HG03469 (cell line): Measurements from ENCODE around the gene MYLK.

ENCODE experiments used
- ATAC-seq: cut with Tn5 transposase; IDR thresholded peaks from one replicate; pipeline ENCODE4 v1.9.1; 2021; ENCODE audit warnings: mild to moderate bottlenecking, moderate library complexity, moderate number of reproducible peaks; ENCODE audit not compliant: unreplicated experiment

MYLK gene

GRCh38 chr3:123653221-123653682 is 230.9 kb downstream of the MYLK start:
- ATAC-seq: no peak

GRCh38 chr3:123652342-123652984 is 231.7 kb downstream of the MYLK start:
- no peak for ATAC-seq

DNA sequence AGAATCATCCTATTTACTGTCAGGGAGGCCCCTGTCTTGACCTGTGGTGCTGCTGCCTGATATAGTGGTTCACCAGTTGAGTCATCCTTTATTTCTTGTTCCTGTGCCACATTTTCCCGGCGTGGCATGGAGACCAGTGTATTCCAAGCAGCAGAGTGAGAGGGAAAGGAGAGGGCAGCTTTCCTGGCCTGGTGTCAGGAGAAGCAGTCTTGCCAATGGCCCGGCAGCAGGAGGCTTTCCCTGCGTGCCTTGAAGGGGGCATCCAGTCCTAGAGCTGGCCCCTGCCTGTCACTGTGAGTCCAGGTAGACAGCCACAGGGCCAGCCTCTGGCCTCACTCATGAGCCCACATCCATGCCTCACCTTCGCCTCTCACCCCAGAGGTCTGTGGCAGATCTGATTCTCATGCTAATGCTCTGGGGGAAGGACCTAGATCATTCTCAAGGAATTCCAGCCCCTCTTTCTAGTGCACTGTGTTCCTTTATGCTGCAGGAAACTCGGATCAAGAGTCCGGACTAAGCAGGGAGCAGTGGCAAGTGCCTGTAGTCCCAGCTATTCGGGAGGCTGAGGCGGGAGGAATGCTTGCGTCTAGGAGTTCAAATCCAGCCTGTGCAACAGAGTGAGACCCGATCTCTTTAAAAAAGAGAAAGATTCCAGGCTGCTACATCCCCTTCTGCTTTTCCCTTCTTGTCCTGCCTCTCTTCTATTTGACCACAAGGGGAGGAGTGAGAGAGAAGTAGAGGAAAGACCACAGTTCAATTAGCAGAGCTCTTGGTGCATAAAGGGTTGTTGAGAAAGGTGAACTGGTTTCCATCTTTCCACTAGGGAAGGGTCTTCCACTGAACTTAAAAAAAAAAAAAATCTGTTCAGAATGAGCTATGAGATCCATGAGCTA is 232.4 kb downstream of the MYLK start:
- ATAC-seq: no peak

- ATAC-seq: no peak
These were observed 234.0 kb downstream of the MYLK start for GRCh38 chr3:123650101-123650500.

- ATAC-seq: no peak
These were observed 235.3 kb downstream of the MYLK start for GRCh38 chr3:123648696-123649405.

DNA sequence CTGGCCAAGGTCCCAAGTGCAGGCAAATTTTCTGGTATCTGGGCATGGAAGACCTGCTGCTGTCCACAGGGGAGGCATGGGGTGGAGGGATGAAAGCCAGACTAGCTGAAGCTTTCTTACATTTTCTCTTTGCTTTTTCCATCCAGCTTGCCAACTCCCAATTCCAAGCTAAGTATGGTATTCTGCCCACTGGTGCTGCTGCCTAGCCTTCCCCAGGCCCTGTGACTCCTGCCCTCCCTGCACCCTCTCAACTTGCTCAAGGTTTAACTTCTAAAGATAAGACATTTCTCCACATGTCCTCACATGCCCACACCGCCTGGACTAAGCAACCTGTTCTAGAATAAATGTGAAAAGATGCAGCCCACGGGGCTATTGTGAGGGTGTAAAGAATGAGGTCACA is 239.8 kb downstream of the MYLK start:
- no peak for ATAC-seq

- ATAC-seq: no peak
These were observed 241.2 kb downstream of the MYLK start for GRCh38 chr3:123642957-123643330.

GRCh38 chr3:123642182-123642956 is 241.8 kb downstream of the MYLK start:
- peak; percentile 71 for ATAC-seq

DNA sequence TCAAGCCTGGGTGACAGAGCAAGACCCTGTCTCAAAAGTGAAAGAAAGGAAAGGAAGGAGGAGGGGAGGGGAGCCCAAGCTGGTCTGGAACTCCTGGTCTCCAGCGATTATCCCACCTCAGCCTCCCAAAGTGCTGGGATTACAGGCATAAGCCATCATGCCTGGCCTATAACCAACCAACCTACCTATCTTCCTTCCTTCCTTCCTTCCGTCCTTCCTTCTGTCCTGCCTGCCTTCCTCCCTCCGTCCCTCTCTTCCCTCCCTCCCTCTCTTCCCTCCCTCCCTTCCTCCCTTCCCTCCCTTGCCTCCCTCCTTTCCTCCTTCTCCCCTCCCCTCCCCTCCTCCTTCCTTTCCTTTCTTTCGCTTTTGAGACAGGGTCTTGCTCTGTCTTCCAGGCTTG is 242.6 kb downstream of the MYLK start:
- no peak for ATAC-seq

DNA sequence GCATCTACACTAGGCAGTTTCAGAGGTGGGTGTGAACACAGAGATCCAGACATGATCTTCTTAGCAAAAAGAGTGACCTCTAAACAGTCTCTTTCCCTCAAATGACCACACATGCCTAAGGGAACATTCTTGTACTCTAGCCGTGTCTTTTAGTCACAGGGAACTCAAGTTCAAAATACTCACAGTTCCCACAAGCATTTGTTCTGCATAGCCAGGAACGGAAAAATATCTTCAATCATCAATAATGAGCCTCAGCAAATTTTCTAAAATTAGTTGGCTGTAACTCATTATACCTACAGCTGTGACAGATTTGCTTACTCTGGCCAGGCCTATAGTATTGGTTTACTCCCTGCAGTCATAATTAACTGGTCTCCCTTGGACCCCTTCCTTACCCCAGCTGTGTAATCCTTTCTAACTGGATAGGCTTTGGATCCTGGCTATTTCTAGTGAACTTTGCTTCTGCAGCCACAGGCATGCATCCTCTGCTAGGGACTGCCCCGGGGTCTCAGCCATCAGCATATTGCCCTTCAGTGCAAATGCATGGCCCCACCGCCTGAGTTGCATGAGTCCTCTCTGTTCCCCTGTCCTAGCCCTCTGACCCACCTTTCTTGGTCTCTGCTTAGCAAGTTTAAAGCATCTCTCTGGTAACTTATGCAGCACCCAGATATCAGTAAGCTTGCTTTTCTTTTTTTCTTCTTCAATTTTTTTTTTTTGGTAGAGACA is 243.2 kb downstream of the MYLK start:
- no peak for ATAC-seq

DNA sequence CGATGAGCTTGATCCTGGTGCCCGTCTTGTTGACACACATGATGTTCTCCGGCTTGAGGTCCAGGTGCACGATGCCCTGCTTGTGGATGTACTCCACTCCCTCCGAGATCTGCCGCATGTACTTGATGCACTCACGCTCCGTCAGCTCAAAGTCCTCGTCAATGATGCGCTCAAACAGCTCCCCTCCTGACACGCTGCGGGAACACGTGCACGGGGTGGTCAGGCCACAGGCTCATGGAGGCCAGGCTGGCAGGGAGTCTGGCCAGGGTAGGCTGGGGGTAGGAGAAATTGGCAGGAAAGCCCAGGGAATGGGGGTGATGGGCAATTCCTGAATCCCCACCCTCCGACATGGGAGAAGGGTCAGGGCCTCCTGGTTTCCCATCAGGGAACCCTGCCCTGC is 243.8 kb downstream of the MYLK start:
- no peak for ATAC-seq

- no peak for ATAC-seq
These were observed 245.0 kb downstream of the MYLK start for GRCh38 chr3:123638936-123639689.

DNA sequence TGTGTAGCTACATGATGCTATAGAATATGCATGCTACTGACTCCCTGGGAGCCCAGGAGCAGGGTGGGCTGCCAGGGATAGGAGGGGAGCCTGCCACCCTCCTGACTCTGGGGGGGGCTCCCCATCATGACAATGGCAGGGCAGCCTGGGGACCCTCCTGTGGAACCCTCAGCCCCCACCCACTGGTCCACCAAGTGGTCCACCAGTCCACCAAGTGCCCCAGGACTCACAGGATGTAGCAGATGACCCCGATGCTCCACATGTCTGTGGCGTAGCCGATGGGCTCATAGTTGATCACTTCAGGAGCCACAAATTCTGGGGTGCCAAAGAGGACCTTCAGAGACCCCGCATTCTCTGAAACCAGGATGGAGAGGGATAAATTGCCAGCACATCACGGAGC is 246.3 kb downstream of the MYLK start:
- no peak for ATAC-seq

DNA sequence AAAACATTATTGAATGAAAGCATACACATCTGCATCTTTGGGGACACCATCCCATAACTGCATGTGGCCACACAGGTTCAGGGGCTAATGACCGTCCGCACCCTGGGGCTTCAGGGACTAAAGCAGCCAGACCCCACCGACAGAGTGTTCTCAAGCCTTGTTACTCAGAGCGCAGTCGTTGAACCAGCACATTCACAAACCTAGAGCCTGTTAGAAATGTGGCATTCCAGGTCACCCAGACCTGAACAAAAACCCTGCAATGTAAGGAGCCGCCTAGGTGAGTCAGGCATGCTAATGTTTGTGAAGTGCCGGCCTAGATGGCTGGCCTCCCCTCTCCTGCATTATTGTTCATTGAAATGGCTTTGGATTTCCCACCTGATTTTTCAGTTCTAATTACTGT is 247.0 kb downstream of the MYLK start:
- ATAC-seq: no peak

- no peak for ATAC-seq
These were observed 247.7 kb downstream of the MYLK start for GRCh38 chr3:123636431-123636841.

GRCh38 chr3:123635717-123636116 is 248.4 kb downstream of the MYLK start:
- ATAC-seq: no peak

GRCh38 chr3:123635217-123635616 is 248.9 kb downstream of the MYLK start:
- no peak for ATAC-seq

DNA sequence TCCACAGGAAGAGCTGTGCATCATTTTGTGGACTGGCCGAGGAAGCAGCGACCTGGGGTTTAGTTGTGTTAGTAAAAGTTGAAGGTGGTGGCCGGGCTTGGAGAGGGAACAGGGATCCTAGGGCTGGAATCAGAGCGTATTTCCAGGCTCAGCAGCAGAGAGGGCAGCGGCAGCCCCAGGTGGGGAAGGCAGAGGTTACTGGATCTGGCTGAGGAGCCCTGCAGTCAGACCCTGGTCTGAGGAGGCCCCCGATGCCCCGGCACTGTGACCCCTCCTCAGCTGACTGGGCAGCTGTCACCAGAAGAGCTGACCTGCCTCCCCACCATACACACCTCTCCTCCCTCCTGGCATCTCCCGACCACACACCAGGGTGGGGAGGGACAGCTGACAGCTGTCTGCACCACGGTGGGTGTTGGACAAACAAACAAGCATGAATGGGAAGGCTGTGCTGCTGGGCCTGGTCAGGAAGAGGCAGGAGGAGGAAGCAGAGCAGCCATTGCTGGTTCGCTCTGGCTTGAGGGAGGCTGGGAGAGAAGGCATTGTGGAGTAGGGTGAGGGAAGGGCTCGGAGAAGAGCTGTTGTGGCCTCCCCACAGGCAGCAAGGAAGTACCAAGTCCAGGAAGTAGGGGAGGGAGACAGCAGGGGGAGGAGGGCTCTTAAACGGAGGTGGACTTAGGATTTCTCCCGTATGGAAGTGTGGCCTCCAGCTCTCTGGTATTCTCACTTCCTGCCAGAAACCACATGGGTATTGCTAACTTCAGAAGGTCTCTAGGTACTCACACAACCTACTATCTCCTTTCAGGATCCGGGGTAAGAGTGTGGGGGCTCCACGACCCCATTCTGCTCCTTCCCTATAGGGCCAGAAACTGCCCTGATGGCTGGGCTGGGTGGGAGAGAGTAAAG is 249.7 kb downstream of the MYLK start:
- ATAC-seq: no peak
